GM18499 (cell line): ENCODE measurements around the gene KCNMA1.

Experiments
- ATAC-seq: cut with Tn5 transposase; IDR thresholded peaks from one replicate; pipeline ENCODE4 v1.9.1; 2021; ENCODE audit warnings: moderate number of reproducible peaks; ENCODE audit not compliant: insufficient read depth, unreplicated experiment

KCNMA1 gene

DNA sequence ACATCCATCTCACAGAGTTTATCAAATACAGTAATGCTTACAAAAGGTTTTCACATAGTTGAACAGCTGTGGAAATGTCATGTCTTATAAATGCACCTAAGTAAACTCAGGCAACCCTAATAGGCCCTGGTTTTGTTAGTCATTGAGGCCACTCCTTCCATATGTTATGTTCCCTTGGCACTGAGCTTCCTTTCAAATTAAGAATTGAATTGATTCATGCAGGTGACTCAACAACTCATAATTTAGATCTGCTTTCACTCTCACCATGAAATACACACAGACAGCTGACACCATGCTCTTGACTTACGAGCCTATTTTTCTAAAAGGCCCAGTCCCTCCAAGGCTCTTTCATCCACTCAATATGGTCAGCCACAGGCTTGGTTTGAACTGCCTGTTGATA lies 476.9 kb downstream of the KCNMA1 start:
- no peak for ATAC-seq

DNA sequence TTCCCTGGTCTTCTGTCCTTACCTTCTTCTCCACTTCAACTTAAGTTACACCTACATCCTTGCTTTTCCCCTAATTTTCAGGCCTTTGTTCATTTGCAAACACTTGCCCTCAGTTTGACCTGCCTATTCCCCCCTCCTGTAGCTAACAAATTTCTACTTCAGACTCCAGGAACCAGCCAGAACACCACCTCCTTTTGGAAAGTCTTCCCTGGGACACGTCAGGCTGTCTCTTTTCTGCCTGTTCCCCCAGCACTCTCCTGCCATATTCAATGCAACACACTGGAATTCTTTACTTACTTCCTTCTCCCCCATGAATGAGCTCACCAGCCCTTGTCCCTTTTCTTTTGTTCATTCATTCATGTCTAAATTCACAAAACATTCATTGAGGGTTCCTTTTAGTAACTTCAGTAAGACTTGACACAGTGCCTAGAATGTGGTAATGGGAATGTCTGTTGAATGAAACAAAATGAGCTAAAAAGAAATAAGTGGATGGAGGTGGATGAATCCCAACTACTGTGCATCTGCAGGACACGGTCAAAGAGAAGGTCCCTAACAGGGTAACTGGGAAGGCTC lies 478.0 kb downstream of the KCNMA1 start:
- ATAC-seq: no peak

DNA sequence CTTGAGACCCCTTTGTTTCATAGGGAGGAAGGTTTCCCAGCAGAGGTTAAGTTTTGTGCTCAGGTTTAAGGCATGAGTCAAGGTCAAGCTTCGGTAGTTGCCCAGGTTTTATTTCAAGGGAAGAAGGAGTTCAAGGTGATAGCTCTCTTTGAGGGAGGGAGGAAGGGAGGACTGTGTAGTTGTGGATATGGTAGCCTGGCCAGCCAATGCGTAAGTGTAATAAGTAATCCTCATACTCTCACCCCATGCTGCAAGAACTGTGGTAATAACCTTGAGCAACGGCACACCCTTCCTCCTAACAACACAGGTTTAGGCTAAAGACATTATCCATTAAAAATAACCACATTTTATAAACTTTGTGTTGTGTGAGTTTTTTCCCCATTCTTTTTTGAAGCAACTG lies 478.9 kb downstream of the KCNMA1 start:
- ATAC-seq: no peak

DNA sequence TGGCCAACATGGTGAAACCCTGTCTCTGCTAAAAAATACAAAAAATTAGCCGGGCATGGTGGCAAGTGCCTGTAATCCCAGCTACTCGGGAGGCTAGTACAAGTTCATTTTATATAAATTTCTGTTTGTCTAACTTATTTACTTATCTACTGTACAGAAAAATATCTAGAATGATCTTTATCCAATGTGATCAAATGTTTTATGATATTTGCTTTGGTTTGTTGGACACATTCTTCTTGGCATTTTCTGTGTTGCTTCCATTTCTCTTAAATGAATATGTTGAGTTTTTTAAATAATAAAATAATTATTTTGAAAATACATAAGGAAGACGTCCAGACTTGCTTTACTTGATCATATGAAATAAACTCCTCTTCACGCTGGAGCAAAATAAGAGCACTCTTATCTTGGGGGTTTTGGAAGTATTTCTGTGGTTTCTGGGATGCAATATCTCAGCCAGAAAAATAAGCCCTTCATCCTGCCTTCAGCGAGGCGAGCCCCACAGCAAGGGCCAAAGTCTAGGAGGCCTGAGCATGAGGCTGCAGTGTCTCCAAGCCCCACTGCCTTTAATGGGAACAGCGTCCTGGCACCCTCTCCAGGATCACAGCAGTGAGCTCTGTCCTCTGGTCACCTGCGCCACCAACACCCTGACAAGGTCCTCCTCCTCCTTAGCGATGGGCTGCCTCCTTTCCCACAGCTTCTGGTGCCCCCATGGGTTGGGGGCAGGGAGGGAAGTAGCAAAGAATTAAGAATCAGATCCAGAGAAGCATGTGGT lies 480.2 kb downstream of the KCNMA1 start:
- ATAC-seq: no peak

DNA sequence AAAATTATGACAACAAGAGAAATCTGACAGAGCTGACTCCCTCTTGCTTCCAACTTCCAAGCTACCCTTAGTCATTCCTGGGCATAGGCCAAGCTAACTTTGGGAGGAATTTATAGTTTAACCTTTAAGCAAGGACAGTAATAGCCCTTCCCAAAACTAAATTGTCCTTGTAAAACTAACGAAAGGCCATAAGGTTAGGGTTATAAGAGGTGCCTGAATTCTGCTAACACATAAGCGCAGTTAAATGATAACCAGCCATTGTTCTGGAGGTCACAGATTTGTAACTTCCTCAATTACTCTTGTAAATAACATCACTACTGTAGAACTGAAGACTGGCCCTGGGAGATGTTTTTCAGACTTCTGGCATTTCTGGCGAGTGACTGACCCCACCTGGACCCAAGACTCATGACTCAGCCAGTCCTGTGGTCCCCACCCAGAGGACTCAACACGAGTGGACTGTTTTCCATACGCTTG lies 481.2 kb downstream of the KCNMA1 start:
- no peak for ATAC-seq

DNA sequence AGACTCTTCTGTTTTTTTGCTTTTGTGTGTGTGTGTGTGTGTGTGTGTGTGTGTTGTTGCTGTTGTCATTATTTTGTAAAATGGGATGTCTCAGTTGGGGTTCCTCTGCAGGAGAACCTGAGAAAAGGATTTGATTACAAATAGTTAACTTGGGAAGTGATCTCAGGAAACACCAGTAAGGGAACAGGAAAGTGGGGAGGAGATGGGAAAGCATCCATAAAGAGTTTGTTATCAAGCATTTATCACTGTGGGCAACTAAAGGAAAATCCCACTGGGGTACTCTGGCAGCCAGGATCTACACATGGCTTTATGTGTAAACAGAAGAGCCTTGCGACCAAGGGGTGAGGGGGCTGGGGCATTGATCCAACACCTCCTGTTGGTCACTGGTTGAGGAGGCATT lies 485.4 kb downstream of the KCNMA1 start:
- ATAC-seq: no peak

DNA sequence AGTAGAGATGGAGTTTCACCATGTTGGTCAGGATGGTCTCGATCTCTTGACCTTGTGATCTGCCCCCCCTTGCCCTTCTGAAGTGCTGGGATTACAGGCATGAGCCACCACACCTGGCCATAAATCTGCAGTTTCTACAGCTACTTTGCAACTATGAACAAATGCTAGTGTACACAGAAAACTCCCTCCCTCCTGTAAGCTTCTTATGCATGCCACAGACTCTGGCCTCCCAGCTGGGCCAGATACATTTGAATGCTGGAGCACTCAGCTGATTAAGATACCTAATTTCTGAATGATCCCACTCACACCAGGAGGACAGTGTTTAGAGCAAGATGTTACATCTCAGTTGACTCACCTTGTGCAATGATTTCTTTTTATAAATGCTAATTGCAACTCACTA lies 486.2 kb downstream of the KCNMA1 start:
- ATAC-seq: no peak

DNA sequence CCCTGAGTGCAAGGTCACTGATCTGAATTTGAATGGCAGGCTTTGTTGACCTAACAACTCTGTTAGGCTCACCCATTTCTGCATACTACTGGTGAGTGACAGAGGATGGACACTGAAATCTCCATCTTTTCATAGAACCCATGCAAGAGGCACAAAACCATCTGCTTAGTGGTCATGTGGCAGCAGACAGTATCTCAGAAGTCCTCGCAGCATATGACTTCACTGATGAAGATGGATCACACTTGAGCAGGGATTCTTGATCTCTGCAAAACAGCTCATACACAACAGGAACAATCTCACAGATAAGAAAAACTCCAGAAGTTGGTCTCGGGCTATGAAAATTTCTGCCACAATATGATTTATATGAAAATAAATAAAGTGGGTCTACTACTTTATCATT lies 487.9 kb downstream of the KCNMA1 start:
- ATAC-seq: no peak

DNA sequence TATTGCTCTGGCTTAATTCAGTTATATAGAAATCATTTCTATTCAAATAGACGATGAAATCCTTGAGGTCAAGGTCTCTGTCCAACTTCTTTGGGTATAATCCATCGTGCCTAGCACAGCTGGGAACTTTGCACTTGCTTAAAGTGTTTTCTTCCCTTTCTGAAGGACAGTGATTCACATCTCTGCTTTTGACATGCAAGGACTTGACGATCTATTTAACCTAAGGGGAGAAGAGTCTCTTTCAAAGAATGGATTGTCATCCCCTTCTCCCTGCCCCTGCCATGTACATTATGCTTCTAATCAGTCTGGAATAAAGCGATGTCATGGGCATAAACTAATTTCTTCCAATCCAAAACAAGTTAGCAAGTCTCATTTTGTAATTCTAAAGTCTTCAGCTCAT lies 488.6 kb downstream of the KCNMA1 start:
- no peak for ATAC-seq

DNA sequence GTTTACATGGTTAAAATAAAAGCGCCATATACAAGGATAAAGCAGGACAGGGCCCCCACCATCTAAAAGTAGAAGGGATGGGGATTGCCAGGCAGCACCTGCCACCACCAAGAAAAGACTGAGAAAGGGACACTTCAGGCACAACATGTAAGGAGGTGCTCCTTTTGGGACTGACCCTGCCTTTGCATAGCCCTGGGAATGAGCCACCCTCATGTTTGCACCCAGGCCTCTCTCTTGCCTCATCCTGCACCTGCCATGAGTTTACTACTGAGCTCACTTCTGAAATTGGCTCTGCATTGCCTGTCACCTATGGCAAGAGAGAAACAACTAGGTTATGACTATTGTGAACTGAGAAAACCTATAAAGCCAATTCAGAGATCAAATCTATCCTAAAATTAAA lies 489.7 kb downstream of the KCNMA1 start:
- no peak for ATAC-seq

DNA sequence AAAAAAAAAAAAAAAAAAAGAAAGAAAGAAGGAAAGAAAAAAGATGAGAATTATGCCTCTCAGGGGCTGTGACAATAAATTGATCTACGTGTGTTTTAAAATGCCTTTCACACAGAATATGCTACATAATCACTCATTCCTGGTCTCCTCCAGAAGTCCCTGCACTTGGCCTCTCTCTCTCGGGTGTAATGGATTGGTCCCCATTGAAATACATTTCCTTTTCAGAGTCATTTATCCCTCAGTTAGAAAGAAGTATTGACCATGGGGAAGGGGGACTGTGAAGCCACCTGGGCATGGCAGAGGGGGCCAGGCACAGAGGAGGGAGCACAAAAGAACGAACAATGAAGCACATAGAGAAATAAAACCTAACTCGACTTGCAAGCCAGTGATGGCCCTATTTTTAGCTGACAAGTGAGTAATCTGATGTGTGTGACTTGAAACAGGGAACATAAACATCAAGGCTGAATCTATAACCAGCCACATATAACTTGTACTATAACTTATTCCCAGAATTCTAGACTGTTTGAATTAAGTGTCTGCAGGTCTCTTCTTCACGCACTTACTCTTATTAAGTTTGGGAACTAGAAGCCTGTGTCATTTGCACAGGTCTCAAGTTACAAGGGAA lies 490.8 kb downstream of the KCNMA1 start:
- ATAC-seq: no peak

DNA sequence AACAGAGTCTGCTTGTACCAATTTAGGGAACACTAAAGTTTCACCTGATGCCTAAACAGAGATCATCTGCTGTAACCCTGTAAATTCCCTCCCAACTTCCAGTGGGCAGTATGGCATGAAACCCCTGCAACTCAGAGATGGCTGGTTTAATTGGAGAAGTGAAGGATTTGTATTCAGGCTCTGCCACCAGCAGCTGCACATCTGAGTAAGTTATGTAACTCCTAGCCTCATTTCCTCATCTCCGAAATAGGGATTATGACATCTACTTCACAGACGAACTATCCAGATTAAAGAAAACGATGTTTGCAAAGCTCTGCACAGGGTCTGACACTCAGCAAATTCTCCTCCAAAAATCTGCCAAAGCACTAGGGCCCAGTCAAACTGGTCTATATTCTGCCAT lies 493.0 kb downstream of the KCNMA1 start:
- ATAC-seq: no peak

DNA sequence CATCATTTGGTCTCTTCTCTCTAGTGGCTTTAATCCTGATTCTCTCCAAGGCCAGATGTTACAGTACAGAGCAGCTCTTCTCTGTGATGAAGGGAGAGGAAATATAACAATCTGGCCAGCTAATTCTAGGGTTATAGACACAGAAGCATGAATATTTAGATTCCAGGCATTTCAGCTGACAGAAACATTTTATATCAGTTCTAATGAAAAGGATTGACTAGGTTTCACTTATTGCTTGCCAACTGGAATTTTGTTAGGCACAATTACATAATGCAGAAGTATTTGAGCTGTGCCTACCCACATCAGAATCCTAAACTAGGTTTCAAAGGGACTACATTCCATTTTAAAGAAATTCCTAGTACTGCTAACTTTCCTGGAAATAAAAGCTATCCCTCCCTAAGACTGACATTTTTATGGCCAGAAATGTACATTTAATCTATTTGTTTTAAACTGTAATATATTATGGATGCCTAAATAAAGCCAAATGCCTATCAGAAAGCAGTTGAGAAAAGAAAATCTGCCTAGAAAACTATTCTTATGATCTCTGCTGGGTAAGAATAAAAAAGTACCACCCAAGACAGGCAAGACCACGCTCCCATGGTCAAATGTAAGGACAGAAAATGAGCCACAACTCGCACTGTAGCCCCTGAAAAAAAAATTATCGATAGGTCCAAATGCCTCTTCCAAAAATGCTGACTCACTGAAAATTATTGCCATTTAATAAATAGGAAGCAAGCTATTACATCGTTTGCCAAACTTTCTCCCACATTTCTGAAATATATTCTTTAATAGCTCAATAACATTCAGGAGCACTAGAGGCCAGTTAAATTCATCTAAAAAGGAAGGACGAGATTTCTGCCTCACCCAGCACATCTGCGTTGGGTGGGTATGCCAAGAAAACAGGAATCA lies 498.1 kb downstream of the KCNMA1 start:
- ATAC-seq: no peak

DNA sequence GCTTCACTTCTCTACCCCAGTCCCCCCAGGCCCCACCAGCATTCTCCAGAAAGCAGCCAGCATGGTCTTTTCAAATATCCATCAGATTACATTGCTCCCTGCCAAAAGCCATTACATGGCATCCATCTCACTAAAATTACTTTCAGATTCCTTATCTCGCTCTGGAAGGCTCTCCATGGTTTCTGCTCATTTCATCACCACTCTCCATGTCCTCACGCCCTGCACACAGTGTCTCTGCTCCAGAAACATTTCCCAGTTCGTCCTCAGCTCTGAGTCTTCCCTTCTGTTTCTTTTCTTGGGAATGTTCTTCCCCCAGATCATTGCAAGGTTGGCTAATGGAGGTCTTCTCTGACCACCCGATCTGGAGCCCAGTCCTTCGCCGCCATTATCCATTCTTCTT lies 499.1 kb downstream of the KCNMA1 start:
- no peak for ATAC-seq

DNA sequence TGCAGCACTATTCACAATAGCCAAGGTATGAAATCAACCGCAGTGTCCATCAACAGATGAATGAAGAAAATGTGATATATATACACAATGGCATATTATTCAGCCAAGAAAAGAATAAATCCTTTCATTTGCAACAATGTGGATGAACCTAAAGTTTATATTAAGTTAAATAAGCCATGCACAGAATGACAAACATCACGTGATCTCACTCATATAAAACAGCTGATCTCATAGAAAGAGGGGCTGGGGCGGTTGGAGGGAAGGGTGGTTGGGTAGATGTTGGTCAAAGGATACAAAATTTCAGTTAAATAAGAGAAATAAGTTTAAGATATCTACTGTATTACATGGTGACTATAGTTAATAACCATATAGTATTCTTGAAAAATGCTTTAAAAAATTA lies 502.1 kb downstream of the KCNMA1 start:
- no peak for ATAC-seq

DNA sequence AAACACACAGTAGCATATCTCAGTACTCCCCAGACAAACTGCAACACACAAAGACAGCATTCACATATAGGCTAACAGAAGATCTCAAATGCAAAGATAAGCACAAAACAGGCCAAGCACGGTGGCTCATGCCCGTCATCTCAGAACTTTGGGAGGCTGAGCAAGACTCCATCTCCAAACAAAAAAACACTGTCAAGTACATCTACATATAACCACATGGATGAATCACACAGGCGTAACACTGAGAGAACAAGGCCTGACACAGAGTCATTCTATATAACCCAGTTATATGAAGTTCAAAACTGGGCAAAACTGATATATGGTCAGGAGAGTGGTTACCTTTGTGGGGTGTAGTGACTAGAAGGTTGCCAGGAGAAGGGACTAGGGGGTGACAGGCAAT lies 506.4 kb downstream of the KCNMA1 start:
- no peak for ATAC-seq

DNA sequence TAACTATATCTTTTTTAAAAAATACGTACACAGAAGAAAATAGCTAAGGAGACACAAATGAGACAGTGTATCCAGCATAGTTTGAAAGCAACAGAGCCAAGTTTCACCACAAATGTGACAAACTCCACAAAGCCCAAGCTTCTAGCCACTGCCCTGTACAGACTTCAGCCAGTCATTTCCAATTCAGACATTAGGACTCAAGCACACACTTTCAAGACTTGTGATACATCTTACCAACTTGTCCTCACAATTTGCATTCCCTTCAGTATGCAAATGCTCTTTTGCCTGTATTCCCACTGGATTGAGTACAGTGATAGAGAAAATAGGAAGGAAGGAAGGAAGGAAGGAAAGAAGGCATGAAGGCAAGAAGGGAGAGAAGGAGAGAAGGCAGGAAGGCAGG lies 510.4 kb downstream of the KCNMA1 start:
- no peak for ATAC-seq

DNA sequence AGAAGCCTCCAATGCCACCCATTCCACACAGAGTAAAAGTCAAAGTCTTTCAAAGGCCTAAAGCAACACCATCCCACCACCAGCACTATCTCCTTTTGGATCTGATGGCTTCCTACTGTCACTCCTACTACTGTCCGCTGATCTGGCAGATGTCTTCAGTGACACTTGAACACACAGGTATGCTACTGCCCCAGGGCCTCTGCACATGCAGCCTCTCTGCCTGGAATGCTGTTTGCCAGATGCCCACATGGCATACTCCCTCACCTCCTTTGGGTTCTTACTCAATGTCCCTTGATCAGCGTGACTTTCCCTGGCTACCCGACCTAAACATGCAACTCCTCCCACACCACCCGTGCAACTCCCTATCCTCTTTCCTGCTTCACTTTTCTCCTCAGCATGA lies 512.4 kb downstream of the KCNMA1 start:
- no peak for ATAC-seq

DNA sequence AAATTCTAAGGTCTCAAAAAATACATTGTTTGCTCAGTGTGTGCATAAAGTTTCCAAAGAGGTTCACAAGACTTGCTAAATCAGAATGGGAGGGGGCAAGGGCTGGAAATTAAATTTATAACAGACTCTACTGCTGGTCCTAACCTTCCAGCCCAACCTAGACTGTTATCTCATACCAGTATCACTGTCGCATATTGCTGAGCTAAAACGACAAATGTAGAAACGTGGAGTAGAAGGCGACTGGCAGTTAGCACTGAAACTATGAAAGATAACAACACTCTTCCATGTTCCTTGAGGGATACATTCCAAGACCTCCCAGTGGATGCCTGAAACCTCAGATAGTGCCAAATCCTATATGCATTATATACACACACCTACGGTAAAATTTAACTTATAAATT lies 514.3 kb downstream of the KCNMA1 start:
- ATAC-seq: no peak

DNA sequence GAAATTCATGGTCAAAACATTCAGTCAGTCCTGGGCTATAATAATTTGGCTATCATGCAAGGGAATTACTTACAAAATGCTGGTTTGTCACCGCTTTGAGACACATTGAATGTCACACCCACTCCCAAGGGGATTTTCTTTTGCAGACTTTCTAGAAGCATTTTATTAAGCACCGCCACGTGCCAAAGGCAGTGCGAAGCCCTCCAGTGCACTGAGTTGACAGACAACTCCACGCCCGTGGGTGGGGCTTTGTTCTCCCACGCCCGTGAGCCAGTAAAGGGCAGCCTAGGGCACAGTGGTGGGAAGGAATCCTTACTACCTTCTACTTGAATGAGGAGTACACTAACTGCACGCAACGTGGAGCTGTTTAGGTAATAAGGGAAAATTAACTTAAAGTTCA lies 515.8 kb downstream of the KCNMA1 start:
- ATAC-seq: no peak
